DMS153 treated with DMSO at 0.1 percent for 48 hours (cell line): ENCODE results near the gene PSD4.

ENCODE experiments used
- DNase-seq: peaks from one replicate; lab custom pipeline; 2025; ENCODE audit not compliant: unreplicated experiment; lab: John Stamatoyannopoulos, UW

The PSD4 gene

DNA sequence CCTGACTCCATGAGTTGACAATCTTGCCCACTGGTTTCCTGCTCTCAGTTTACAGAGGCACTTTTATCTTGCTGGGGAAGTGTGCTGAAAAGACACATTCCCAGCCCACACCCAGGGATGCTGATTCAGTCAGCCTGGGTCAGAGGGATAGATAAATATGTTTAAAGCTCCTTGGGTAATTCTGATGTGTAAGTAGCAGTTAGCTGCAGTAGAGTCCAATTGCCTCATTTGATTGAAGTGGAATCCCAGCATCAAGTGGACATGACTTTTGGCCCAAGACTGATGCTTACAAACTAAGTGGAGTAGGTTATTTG lies 29.4 kb downstream of the PSD4 start:
- DNase-seq, result no peak

DNA sequence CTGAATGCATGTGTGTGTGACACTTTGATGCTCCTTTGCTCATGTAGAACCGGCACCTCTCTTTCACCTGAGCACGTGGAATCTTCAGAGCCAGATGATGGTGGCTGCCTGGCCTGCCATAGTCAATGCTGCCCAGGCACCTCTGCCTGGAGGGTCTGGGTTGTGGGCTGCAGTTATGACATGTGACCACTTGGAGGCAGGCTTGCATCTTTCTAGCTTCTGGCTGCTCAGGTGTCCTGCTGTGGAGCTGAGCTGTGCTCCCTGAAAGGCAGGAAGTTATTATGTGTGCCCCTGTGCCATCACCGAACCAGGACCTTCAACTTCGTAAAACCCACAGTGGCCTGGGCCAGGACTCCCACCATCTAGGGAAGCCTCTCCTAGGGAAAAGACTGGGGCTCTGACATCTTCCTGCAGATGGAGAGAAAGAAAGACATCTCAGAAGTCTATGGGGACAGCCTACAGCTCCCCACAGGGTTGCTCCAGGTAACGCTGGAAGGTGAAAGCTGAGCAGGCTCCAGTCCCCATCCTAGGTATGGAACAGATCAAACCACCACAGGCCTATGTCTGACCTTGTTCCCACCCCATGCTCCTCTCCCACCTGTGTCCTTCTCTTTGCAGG lies 30.2 kb downstream of the PSD4 start:
- DNase-seq, result peak; percentile 48

GRCh38 chr2:113206251-113206650 lies 32.5 kb downstream of the PSD4 start:
- DNase-seq, result no peak

GRCh38 chr2:113207021-113207420 lies 33.2 kb downstream of the PSD4 start:
- DNase-seq, result no peak

- no peak for DNase-seq
Measured at GRCh38 chr2:113208396-113208795, 34.6 kb downstream of the PSD4 start.

DNA sequence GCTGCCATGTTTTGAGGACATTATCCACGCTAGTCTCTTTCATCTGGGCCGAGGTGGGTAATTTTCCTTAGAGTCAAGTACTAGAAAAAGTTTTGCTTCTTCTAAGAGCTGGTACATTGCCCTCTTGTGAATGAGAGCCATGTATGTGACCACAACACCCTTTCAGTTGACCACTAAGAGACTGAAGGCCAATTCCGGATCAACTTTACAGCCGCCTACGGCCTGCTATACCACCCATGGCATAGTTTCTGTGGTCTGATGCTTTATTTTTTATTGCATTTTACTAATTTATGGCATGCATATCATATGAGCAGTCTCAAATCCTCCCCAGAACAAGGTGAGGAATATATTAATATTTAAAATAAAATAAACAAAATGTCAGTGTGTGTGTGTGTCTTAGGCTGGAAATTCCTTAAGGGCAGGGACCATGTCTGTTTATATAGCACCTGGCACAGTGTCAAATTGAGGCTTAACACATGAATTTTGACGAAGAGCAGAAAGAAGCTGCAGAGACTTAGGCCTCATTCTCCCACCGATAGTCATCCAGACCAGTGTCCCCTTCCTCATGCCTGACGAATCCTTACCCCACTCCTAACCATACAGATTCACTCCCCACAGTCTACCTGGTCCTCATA lies 35.4 kb downstream of the PSD4 start:
- DNase-seq, result no peak

GRCh38 chr2:113209646-113210171 lies 35.9 kb downstream of the PSD4 start:
- DNase-seq, result no peak

GRCh38 chr2:113211226-113212105 lies 37.7 kb downstream of the PSD4 start:
- DNase-seq, result no peak

- no peak for DNase-seq
Measured at GRCh38 chr2:113212245-113213060, 38.7 kb downstream of the PSD4 start.

- DNase-seq, result no peak
Measured at GRCh38 chr2:113213061-113213930, 39.5 kb downstream of the PSD4 start.

DNA sequence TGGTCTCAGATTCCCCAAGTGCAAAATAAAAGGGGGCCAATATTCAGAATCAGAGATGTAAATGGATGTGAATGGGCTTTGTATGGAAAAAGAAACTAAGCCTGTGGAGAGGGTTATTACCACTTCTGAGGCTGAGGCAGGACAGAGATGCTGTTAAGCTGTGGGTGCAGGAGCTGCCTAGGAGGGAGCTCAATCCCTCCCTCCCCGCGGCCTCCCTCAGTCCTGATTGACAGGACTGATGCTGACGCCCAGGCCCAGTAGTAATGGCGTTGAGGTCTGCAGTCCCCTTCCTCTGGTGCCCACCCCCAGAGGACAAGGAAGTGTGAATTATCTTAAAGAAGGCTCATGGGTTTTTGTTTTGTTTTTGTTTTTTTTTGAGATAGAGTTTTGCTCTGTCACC lies 40.4 kb downstream of the PSD4 start:
- DNase-seq, result no peak

- DNase-seq, result no peak
Measured at GRCh38 chr2:113215056-113215455, 41.3 kb downstream of the PSD4 start.

- no peak for DNase-seq
Measured at GRCh38 chr2:113216321-113216720, 42.5 kb downstream of the PSD4 start.

DNA sequence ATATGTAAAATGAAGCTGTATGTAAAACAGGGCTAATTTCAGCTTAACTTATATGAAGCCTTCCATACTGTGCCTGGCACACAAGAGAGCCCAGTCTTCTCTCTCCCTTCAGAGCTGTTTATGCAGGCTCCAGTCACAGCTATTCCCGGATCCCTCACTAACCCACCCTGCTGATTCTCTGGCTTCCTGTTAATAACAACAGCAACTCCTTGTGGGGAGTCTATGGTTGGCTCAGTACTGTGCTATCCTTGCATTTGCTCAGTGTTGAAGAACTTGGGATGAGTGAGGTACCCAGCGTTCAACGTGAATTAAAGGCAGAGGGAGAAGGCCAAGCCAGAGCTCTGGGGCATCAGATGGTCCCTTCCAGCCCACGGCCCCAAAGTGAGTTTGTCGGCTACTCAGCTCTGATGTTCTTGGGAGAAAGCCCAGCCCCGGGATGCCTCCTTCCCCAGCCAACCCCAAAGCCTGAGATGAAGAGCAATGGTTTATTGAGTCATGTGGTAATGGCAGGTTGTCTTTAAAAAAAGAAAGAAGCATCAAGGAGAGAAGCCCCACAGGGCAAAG lies 43.2 kb downstream of the PSD4 start:
- no peak for DNase-seq

DNA sequence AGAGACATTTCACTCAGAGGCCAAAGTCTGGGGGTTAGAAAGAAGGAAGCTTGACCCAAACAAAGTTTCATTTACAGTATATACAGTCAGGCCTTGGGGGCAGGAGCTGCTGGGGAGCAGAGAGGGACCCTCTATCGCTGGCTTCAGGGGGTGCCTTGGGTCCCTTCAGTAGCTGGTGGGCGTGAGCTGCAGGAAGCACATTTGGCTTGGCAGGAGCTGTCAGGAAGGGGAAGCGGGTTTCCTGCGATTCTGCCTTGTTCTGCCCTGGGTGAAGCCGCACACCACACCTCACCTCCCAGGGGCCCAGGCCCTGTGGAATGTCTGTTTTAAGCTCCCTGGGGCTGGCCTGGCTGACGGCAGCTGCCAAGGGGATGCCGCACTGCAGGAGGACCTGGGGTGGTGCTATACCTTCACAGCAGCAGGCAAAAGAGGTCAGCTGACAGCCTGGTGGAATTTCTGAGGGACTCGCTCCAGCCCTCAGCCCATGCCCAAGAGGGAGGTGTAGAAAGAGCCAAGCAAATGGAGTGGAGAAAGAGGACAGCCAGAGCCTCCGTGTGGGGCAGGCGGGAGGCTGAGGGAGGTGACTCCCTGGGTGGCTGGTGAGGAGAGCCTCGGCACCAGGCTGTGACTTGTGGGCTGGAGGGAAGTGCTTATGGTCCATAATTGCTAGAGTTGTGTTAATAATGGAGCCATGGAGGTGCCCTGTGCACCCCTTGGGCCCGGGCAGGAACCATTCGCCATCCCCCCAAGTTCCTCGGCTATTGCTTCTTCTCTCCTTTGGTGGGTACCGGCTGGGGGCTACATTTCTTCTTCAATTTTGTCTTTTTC lies 43.9 kb downstream of the PSD4 start:
- DNase-seq, result no peak

GRCh38 chr2:113218283-113219091 lies 44.7 kb downstream of the PSD4 start:
- DNase-seq, result no peak

- DNase-seq, result no peak
Measured at GRCh38 chr2:113219092-113219441, 45.3 kb downstream of the PSD4 start.

GRCh38 chr2:113219525-113219888 lies 45.7 kb downstream of the PSD4 start:
- no peak for DNase-seq
